K562 (cell line): ENCODE results near the gene BRPF1. TPM values are rescaled to one million over a fixed set of nuclear protein-coding genes. Genes with fewer than 3 reads are reported as not detected.
A peak's percentile ranks its signal among the peaks of the same experiment; 100 is the strongest.

Experiments
- ATAC-seq: fragments of 200-7000 bp; cut with Tn5 transposase; 3 replicates; pipeline ENCODE4 v1.9.1; 2020; ENCODE audit warnings: moderate library complexity
- BruUV-seq: library from RNA; stranded (reverse); fragments of 400-500 nt; replicated peaks from 2 replicates; lab custom pipeline; 2021; lab: Mats Ljungman, UMichigan
- CTCF ChIA-PET: fragments of 300-600 bp; formaldehyde crosslinking; extraction: SDS; loops from one replicate; lab custom pipeline; 2021; ENCODE audit warnings: low intra/inter-chr PET ratio; lab: Yijun Ruan, JAX
- POLR2A ChIA-PET: fragments of 300-600, 350-650 bp; sonication (Branson Sonifier 250); formaldehyde crosslinking; extraction: SDS; loops from one replicate; lab custom pipeline; 2021; ENCODE audit warnings: antibody characterized with exemption, inconsistent platforms; lab: Yijun Ruan, JAX
- DNase-seq, 4 experiments: peaks; one replicate each; pipeline versions ENCODE4 v3.0.0 to v3.0.0-alpha.2; 2011 to 2018; ENCODE audit warnings: low spot score in 3 of 4, mixed read lengths in 3 of 4; ENCODE audit errors: extremely low read depth in 1 of 4
- FAIRE-seq: peaks from 2 replicates; lab custom pipeline; 2011; peaks lifted over from hg19 to GRCh38; lab: Jason Lieb, UNC
- H2AFZ ChIP-seq: 2 replicates; pipeline ENCODE4 v1.6.0; 2011; ENCODE audit warnings: low read depth, low read length, control low read depth, inconsistent platforms
- H3K27ac ChIP-seq: fragments of 200-600 bp; 3 replicates; pipeline ENCODE4 v1.8.0; 2011; ENCODE audit warnings: low read depth, mild to moderate bottlenecking, control low read depth, inconsistent platforms, low read length, moderate library complexity, mixed read lengths; ENCODE audit errors: extremely low read depth
- H3K27me3 ChIP-seq, 2 experiments: fragments of 300-600 bp in 1 of 2; 2 replicates in 1 of 2; 3 replicates in 1 of 2; pipeline versions ENCODE4 v1.6.0 to v1.8.0; 2011; ENCODE audit warnings: inconsistent platforms in 2 of 2, low read length in 2 of 2, mild to moderate bottlenecking in 1 of 2, mixed read lengths in 1 of 2, moderate library complexity in 1 of 2; ENCODE audit not compliant: control insufficient read depth in 2 of 2, insufficient read depth in 2 of 2
- H3K36me3 ChIP-seq: fragments of 300-600 bp; 3 replicates; pipeline ENCODE4 v1.8.0; 2011; ENCODE audit warnings: mild to moderate bottlenecking, low read length, inconsistent platforms; ENCODE audit not compliant: control insufficient read depth, insufficient read depth
- H3K4me1 ChIP-seq, 2 experiments: fragments of 200-600 bp in 1 of 2; replicated peaks in 1 of 2; 2 replicates in 1 of 2; 3 replicates in 1 of 2; pipeline versions ENCODE4 v1.5.1 to v1.8.0; 2011; ENCODE audit warnings: inconsistent platforms in 2 of 2, low read length in 2 of 2, mild to moderate bottlenecking in 1 of 2, mixed read lengths in 1 of 2, moderate library complexity in 1 of 2; ENCODE audit not compliant: control insufficient read depth in 2 of 2, insufficient read depth in 2 of 2
- H3K4me2 ChIP-seq: 2 replicates; pipeline ENCODE4 v1.6.1; 2011; ENCODE audit warnings: low read length, control low read depth, inconsistent platforms, mixed read lengths; ENCODE audit not compliant: insufficient read depth
- H3K4me3 ChIP-seq: fragments of 200-600 bp; sonication (generic), shearing (Covaris generic); 2 replicates; pipeline ENCODE4 v1.5.1; 2016; ENCODE audit warnings: control low read depth, inconsistent platforms
- H3K79me2 ChIP-seq: fragments of 200-600 bp; 3 replicates; pipeline ENCODE4 v1.8.0; 2011; ENCODE audit warnings: low read length, inconsistent platforms; ENCODE audit not compliant: control insufficient read depth, insufficient read depth
- H3K9ac ChIP-seq, 2 experiments: 2 replicates each; pipeline versions ENCODE4 v1.6.0 to v1.6.1; 2011; ENCODE audit warnings: low read depth in 2 of 2, low read length in 2 of 2, control low read depth in 1 of 2, inconsistent platforms in 1 of 2, mild to moderate bottlenecking in 1 of 2, mixed read lengths in 1 of 2; ENCODE audit not compliant: insufficient read depth in 1 of 2
- H3K9me1 ChIP-seq: one replicate; pipeline ENCODE4 v1.6.0; 2011; ENCODE audit warnings: inconsistent platforms, mild to moderate bottlenecking, low read length, moderate library complexity; ENCODE audit not compliant: control insufficient read depth, insufficient read depth
- H3K9me3 ChIP-seq: replicated peaks from 2 replicates; pipeline ENCODE4 v1.5.1; 2011; ENCODE audit warnings: low read depth, low read length, inconsistent platforms; ENCODE audit not compliant: control insufficient read depth, insufficient read depth
- H4K20me1 ChIP-seq: replicated peaks from 2 replicates; pipeline ENCODE4 v1.6.1; 2011; ENCODE audit warnings: low read length, inconsistent platforms, mixed read lengths; ENCODE audit not compliant: control insufficient read depth, insufficient read depth
- DIDO1 ChIP-seq: fragments of 450-650 bp; IDR thresholded peaks from 2 replicates; pipeline ENCODE4 v1.6.1; 2016; ENCODE audit warnings: low read depth, missing biosample characterization, missing genetic modification characterization
- FOSL1 ChIP-seq: fragments of 200-800 bp; sonication (Bioruptor generic); conservative IDR thresholded peaks from 2 replicates; pipeline ENCODE4 v1.6.1; 2016; ENCODE audit warnings: missing genetic modification characterization, missing compliant biosample characterization
- KAT7 ChIP-seq: sonication (generic); formaldehyde crosslinking; IDR thresholded peaks from 2 replicates; pipeline ENCODE4 v1.8.0; 2022; ENCODE audit warnings: missing genetic modification reagents, mild to moderate bottlenecking, borderline replicate concordance
- MEF2D ChIP-seq: conservative IDR thresholded peaks from 2 replicates; pipeline ENCODE4 v1.6.1; 2016; ENCODE audit warnings: low read depth, missing genetic modification characterization, missing compliant biosample characterization
- RBM17 ChIP-seq: fragments of 200-400 bp; formaldehyde crosslinking; IDR thresholded peaks from 2 replicates; pipeline ENCODE4 v1.6.1; 2017; ENCODE audit warnings: low read depth, mild to moderate bottlenecking, low read length, borderline replicate concordance
- SNRNP70 ChIP-seq: fragments of 200-400 bp; formaldehyde crosslinking; optimal IDR thresholded peaks from 2 replicates; pipeline ENCODE3; 2017; ENCODE audit warnings: low read depth, low read length
- VEZF1 ChIP-seq: fragments of 200-800 bp; sonication (Bioruptor generic); IDR thresholded peaks from 2 replicates; pipeline ENCODE4 v1.6.1; 2017; ENCODE audit warnings: missing genetic modification characterization, missing compliant biosample characterization
- ZBTB12 ChIP-seq: fragments of 250-450 bp; sonication (Bioruptor Pico); IDR thresholded peaks from 2 replicates; pipeline ENCODE4 v1.4.0; 2020
- ZBTB17 ChIP-seq: fragments of 450-650 bp; formaldehyde crosslinking; IDR thresholded peaks from 2 replicates; pipeline ENCODE4 v1.4.0; 2020; ENCODE audit warnings: mild to moderate bottlenecking
- ZNF217 ChIP-seq: sonication (generic); formaldehyde crosslinking; IDR thresholded peaks from 2 replicates; pipeline ENCODE4 v1.8.0; 2022; ENCODE audit warnings: mild to moderate bottlenecking, missing genetic modification reagents
- ZNF316 ChIP-seq: fragments of 450-650 bp; IDR thresholded peaks from 2 replicates; pipeline ENCODE4 v1.6.1; 2016
- WGBS: fragments of 100-300 bp; shearing (Covaris generic); methylation state at CpG from one replicate; pipeline ENCODE4 v1.1.6; 2016; ENCODE audit warnings: low coverage, mixed read lengths; ENCODE audit not compliant: insufficient coverage; ENCODE audit errors: missing lambda C conversion rate; 5-methylcytosine and 5-hydroxymethylcytosine counted together
- in situ Hi-C: fragments of 300-500 bp; cut with MboI; formaldehyde crosslinking; loops from 4 replicates; pipeline ENCODE4 v1.15.0; 2018; ENCODE audit warnings: inconsistent platforms, mixed read lengths
- intact Hi-C: fragments of 100-400 bp; cut with micrococcal nuclease; formaldehyde crosslinking; loops from 2 replicates; pipeline ENCODE4 v1.14.2; 2022
- polyA plus RNA-seq, 8 experiments: library from polyadenylated mRNA; depleted of rRNA in 4 of 8; stranded (reverse) in 5 of 8; unstranded in 3 of 8; fragments of >200 nt; fragmentation: Nextera tagmentation in 2 of 8; fragmentation: Illumina TruSeq in 1 of 8; extraction: Ambion mirVana in 2 of 8; extraction: Trizol in 1 of 8; gene quantifications; 2 replicates each; pipeline versions ENCODE4 v1.2.1 to v1.2.3, GENCODE V29; 2011 to 2014; ENCODE audit warnings: inconsistent platforms in 1 of 8, missing spikeins in 1 of 8
- total RNA-seq, 7 experiments: library from RNA; depleted of rRNA in 6 of 7; stranded (reverse); fragments of >200 nt in 6 of 7; fragmentation: Illumina TruSeq in 2 of 7; extraction: Trizol in 2 of 7; gene quantifications; 2 replicates each; pipeline versions ENCODE4 v1.2.1 to v1.2.3, GENCODE V29; 2011 to 2021; ENCODE audit warnings: low replicate concordance in 1 of 7
- TF ChIP-seq, protein P1 (sequence below): fragments of 450-650 bp; formaldehyde crosslinking; IDR thresholded peaks from 2 replicates; pipeline ENCODE4 v1.4.0; 2022; ENCODE audit warnings: mild to moderate bottlenecking, moderate library complexity

The BRPF1 gene
- total and polyA plus RNA-seq, 9 of the 15 experiments (the other 6 are each of a cell fraction or from before 2014, with no cell fraction given): 1.1 to 40.2 (median 23.5) TPM

GRCh38 chr3:9748031-9748430, 16.5 kb downstream of the BRPF1 start:
- in situ Hi-C loops: no loop called here
- ATAC-seq: no peak
- Histone ChIP-seq H3K27ac (no peak overlapping the region), H3K9me1 (no peaks in the 10 kb centered on the region), H3K9ac (no peak overlapping the region), H3K9me3 (no peaks in the 10 kb centered on the region), H2AFZ (no peak overlapping the region), H4K20me1 (no peaks in the 10 kb centered on the region), H3K36me3 (peaks cover 79% of the 10 kb centered on the region), H3K27me3 (no peaks in the 10 kb centered on the region), H3K79me2 (peaks cover 16% of the 10 kb centered on the region), H3K4me1 (peaks cover 12 to 27% of the 10 kb centered on the region in 2 experiments; a peak in 4 of 5 replicates), H3K4me3 (no peak overlapping the region), H3K4me2 (no peak overlapping the region)
- ChIA-PET CTCF (no interaction called here), POLR2A (interaction anchor here (0.6 to 5.4 kb wide), 5 partner anchors 11 to 351 kb away, joined by 3 to 58 read pairs (median 4); partner anchors contain the start of gene BRPF1)
- no peak for TF ChIP-seq FOSL1 (tag)
- peak; percentile 33 for TF ChIP-seq ZNF316
- no peak for DNase-seq
- no peak for FAIRE-seq
- WGBS: 88% methylated on average over 2 of the region's 2 CpGs
- intact Hi-C loops: no loop called here
- no TSS peak for BruUV-seq

DNA sequence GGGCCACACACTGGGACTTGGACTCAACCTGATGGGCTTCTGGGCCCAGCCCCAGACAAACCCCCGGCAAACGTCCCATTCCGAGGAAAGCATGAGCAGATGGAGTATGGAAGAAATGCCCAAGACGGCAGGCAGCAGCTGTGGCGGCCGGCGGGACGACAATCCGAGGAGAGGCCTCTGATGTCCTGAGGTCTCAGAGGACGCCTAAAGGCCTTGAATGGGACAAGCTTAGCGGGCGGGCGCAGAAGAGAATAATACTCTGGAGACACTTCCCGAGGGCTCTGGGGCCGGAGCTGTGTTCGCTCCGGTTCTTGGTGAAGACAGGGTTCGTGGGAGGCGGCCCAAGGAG, 17.7 kb downstream of the BRPF1 start:
- peak overlapping the region; percentile 73 to 94 for H3K9ac ChIP-seq
- peak overlapping the region; percentile 82 for H3K27ac ChIP-seq
- H4K20me1 ChIP-seq: no peaks in the 10 kb centered on the region
- in situ Hi-C loops (no loop called here), intact Hi-C loops (loop anchor here (1.0 kb wide), 1 partner anchor 18 kb away; the partner anchor contains the start of gene BRPF1)
- peak overlapping the region; percentile 69 for H3K4me3 ChIP-seq
- H2AFZ ChIP-seq: peak overlapping the region; percentile 95
- FAIRE-seq (no peak), DNase-seq (no peak), ATAC-seq (peak; percentile 65)
- peaks cover 16% of the 10 kb centered on the region for H3K79me2 ChIP-seq
- H3K9me3 ChIP-seq: no peaks in the 10 kb centered on the region
- 18% methylated on average over 19 of the region's 19 CpGs for WGBS
- CTCF ChIA-PET: interaction anchor here (0.7 kb wide), 1 partner anchor 35 kb away, joined by 3 read pairs; no protein-coding TSS in a partner anchor
- H3K27me3 ChIP-seq: no peaks in the 10 kb centered on the region
- TSS peak; percentile 89 for BruUV-seq
- H3K4me1 ChIP-seq: peaks cover 12 to 27% of the 10 kb centered on the region in 2 experiments; a peak in 4 of 5 replicates
- H3K9me1 ChIP-seq: no peaks in the 10 kb centered on the region
- H3K4me2 ChIP-seq: peak overlapping the region; percentile 80
- peaks cover 70% of the 10 kb centered on the region for H3K36me3 ChIP-seq
- POLR2A ChIA-PET: interaction anchor here (0.6 to 5.4 kb wide), 13 partner anchors 8 to 572 kb away, joined by 3 to 58 read pairs (median 4); partner anchors contain the start of genes ARPC4, BRPF1, EMC3 and MTMR14
- TF ChIP-seq MEF2D (0 out of 2 replicates have a peak, but pooled peaks have one; percentile 25), DIDO1 (tag) (0 out of 2 replicates have a peak, but pooled peaks have one; percentile 16), ZNF217 (no peak), ZBTB17 (CRISPR knock-in tag) (0 out of 2 replicates have a peak, but pooled peaks have one; percentile 44), VEZF1 (CRISPR knock-in tag) (no peak), SNRNP70 (no peak), ZBTB12 (no peak), RBM17 (no peak), KAT7 (no peak)
- TF ChIP-seq, protein P1, sequence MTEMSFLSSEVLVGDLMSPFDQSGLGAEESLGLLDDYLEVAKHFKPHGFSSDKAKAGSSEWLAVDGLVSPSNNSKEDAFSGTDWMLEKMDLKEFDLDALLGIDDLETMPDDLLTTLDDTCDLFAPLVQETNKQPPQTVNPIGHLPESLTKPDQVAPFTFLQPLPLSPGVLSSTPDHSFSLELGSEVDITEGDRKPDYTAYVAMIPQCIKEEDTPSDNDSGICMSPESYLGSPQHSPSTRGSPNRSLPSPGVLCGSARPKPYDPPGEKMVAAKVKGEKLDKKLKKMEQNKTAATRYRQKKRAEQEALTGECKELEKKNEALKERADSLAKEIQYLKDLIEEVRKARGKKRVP (CRISPR knock-in tag): 0 out of 2 replicates have a peak, but pooled peaks have one; percentile 26
